ENCODE results near the gene FAM181B. TPM values are rescaled to one million over a fixed set of nuclear protein-coding genes. Genes with fewer than 3 reads are reported as not detected.
"Not testable (repeated sequence)": the region's sequence is repeated elsewhere in the genome, so short reads cannot be mapped to it uniquely, and the experiment has no call there.

FAM181B gene
- total RNA-seq, 4 donors from 2014 or later: 0.26 to 5.7 (median 0.91) TPM; not detected in 1

GRCh38 chr11:82701847-82702520, 31.7 kb downstream of the FAM181B start:
- Histone ChIP-seq H3K27ac (no peak overlapping the region), H3K9me3 (no peaks in the 10 kb centered on the region), H3K36me3 (no peaks in the 10 kb centered on the region), H3K4me1 (no peaks in the 10 kb centered on the region), H3K4me3 (no peak overlapping the region), H3K27me3 (no peaks in the 10 kb centered on the region)
- TF ChIP-seq, protein P1, sequence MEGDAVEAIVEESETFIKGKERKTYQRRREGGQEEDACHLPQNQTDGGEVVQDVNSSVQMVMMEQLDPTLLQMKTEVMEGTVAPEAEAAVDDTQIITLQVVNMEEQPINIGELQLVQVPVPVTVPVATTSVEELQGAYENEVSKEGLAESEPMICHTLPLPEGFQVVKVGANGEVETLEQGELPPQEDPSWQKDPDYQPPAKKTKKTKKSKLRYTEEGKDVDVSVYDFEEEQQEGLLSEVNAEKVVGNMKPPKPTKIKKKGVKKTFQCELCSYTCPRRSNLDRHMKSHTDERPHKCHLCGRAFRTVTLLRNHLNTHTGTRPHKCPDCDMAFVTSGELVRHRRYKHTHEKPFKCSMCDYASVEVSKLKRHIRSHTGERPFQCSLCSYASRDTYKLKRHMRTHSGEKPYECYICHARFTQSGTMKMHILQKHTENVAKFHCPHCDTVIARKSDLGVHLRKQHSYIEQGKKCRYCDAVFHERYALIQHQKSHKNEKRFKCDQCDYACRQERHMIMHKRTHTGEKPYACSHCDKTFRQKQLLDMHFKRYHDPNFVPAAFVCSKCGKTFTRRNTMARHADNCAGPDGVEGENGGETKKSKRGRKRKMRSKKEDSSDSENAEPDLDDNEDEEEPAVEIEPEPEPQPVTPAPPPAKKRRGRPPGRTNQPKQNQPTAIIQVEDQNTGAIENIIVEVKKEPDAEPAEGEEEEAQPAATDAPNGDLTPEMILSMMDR (IDR thresholded peaks at IDR 0.05): peak in 3 of 4 experiments; percentile 8 to 17 (median 14)
- no peak for TF ChIP-seq POLR2A (IDR thresholded peaks at IDR 0.05)
- DNase-seq: no peak
- intact Hi-C loops (cut with DNase I; ENCODE audit: low total_unique reads): no loop called here

GRCh38 chr11:82698576-82699352, 34.9 kb downstream of the FAM181B start:
- Histone ChIP-seq H3K9me3 (no peaks in the 10 kb centered on the region), H3K4me1 (no peaks in the 10 kb centered on the region), H3K36me3 (no peaks in the 10 kb centered on the region), H3K27ac (no peak overlapping the region), H3K27me3 (no peaks in the 10 kb centered on the region), H3K4me3 (no peak overlapping the region)
- no peak for DNase-seq
- no peak for TF ChIP-seq POLR2A (IDR thresholded peaks at IDR 0.05)
- TF ChIP-seq, protein P1 (IDR thresholded peaks at IDR 0.05): no peak
- intact Hi-C loops (cut with DNase I; ENCODE audit: low total_unique reads): no loop called here

DNA sequence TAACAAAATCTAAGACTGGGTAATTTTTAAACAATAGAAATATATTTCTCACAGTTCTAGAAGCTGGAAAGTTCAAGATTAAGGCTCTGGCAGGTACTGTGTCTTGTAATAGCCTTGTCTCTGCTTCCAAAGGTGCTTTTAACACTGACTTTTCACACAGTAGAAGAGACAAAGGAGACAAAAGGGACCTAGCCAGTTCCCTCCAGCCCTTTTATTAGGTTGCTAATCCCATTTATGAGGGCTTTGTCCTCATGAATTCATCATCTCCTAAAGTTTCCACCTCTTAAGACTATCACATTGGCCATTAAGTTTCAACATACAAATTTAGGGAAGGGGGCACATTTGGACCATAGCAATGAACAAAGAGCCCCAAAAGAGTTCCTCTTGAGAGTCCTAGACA, 40.7 kb downstream of the FAM181B start:
- TF ChIP-seq POLR2A (IDR thresholded peaks at IDR 0.05): no peak
- TF ChIP-seq, protein P1 (IDR thresholded peaks at IDR 0.05): no peak
- intact Hi-C loops (cut with DNase I; ENCODE audit: low total_unique reads): no loop called here
- Histone ChIP-seq H3K27ac (no peak overlapping the region), H3K4me1 (no peaks in the 10 kb centered on the region), H3K4me3 (no peak overlapping the region), H3K9me3 (no peaks in the 10 kb centered on the region), H3K27me3 (no peaks in the 10 kb centered on the region), H3K36me3 (no peaks in the 10 kb centered on the region)
- no peak for DNase-seq

DNA sequence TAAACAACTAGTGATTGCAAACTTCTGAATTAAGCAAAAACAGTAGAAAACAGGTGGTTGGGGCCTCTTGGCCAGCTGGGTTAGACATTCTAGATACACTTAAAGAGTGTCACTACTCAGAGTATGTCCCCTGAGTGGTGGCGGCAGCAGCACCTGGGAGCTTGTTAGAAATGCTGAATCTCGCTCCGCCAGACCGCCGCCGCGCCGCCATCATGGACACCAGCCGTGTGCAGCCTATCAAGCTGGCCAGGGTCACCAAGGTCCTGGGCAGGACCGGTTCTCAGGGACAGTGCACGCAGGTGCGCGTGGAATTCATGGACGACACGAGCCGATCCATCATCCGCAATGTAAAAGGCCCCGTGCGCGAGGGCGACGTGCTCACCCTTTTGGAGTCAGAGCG, 44.3 kb downstream of the FAM181B start:
- H3K9me3 ChIP-seq; H3K4me3 ChIP-seq; H3K27ac ChIP-seq; DNase-seq; H3K27me3 ChIP-seq; H3K36me3 ChIP-seq; intact Hi-C loops (cut with DNase I; ENCODE audit: low total_unique reads); H3K4me1 ChIP-seq: not testable (repeated sequence)

DNA sequence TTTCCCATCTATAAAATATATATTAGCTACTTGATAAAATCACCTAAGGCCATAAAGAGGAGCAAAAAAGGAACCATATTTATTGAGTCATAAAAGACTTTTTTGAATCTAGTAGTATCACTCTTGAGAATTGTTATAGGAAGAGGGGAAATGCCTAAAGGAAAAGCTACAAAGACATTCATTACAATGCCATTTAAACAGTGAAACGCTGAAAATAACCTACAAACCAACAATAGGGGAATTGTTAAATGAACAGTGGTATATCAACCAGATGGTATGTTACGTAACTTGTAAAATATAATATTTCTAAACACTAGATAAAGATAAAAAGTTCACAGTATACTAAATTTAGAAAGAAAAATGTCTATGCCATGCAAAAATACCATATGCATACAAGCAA, 47.5 kb downstream of the FAM181B start:
- no peak for DNase-seq
- H3K4me3 ChIP-seq: no peak overlapping the region
- no peak overlapping the region for H3K27ac ChIP-seq
- no peaks in the 10 kb centered on the region for H3K9me3 ChIP-seq
- H3K36me3 ChIP-seq: no peaks in the 10 kb centered on the region
- TF ChIP-seq, protein P1 (IDR thresholded peaks at IDR 0.05): no peak
- no peak for TF ChIP-seq POLR2A (IDR thresholded peaks at IDR 0.05)
- no peaks in the 10 kb centered on the region for H3K4me1 ChIP-seq
- H3K27me3 ChIP-seq: no peaks in the 10 kb centered on the region
- intact Hi-C loops (cut with DNase I; ENCODE audit: low total_unique reads): no loop called here
